Hypothalamus (tissue), 51 donors: ENCODE measurements around the gene CTSF.
"Not testable (repeated sequence)": the region's sequence is repeated elsewhere in the genome, so short reads cannot be mapped to it uniquely, and the experiment has no call there.

ENCODE experiments used
- DNase-seq, 51 donors: peaks; one replicate each; lab custom pipeline; 2025; lab: John Stamatoyannopoulos, UW

The CTSF gene

GRCh38 chr11:66559866-66560676 lies 8.3 kb downstream of the CTSF start:
- DNase-seq = no peak

- peak in 3 of 51 donors; percentile 4 to 19 (median 11) for DNase-seq
Observed at GRCh38 chr11:66559142-66559865, 9.1 kb downstream of the CTSF start.

GRCh38 chr11:66557733-66558326 lies 10.6 kb downstream of the CTSF start:
- DNase-seq = no peak

GRCh38 chr11:66556086-66556485 lies 12.3 kb downstream of the CTSF start:
- no peak for DNase-seq

GRCh38 chr11:66555416-66555815 lies 13.0 kb downstream of the CTSF start:
- no peak for DNase-seq

GRCh38 chr11:66554602-66555001 lies 13.8 kb downstream of the CTSF start:
- no peak for DNase-seq

- no peak for DNase-seq
Observed at GRCh38 chr11:66550887-66551286, 17.5 kb downstream of the CTSF start.

- no peak for DNase-seq
Observed at GRCh38 chr11:66549696-66550095, 18.7 kb downstream of the CTSF start.

GRCh38 chr11:66548774-66549630 lies 19.4 kb downstream of the CTSF start:
- no peak for DNase-seq

GRCh38 chr11:66548041-66548440 lies 20.4 kb downstream of the CTSF start:
- no peak for DNase-seq

- no peak for DNase-seq
Observed at GRCh38 chr11:66547662-66548009, 20.8 kb downstream of the CTSF start.

GRCh38 chr11:66546966-66547661 lies 21.3 kb downstream of the CTSF start:
- DNase-seq = no peak

GRCh38 chr11:66546368-66546965 lies 21.9 kb downstream of the CTSF start, which contains the start of gene ACTN3:
ACTN3 (plus strand) TSS chr11:66546903; CDS start chr11:66546938, 35 bp downstream.
- DNase-seq = no peak

GRCh38 chr11:66545701-66546367 lies 22.6 kb downstream of the CTSF start, which contains the start of gene ZDHHC24:
ZDHHC24 (minus strand) TSS chr11:66546048; CDS start chr11:66546003, 45 bp downstream.
- peak; percentile 61 to 97 (median 93) for DNase-seq

GRCh38 chr11:66544952-66545351 lies 23.5 kb downstream of the CTSF start:
- DNase-seq = not testable (repeated sequence)

GRCh38 chr11:66543263-66544107 lies 24.9 kb downstream of the CTSF start:
- peak in 26 of 51 donors; percentile 3 to 54 (median 21) for DNase-seq

GRCh38 chr11:66542362-66542761 lies 26.0 kb downstream of the CTSF start:
- DNase-seq = peak in 1 of 51 donors; percentile 48

- DNase-seq = no peak
Observed at GRCh38 chr11:66541892-66542291, 26.5 kb downstream of the CTSF start.
